Measurements from ENCODE around the gene PTPN20.

Gene PTPN20

GRCh38 chr10:47026301-47027107 lies 115.3 kb downstream of the PTPN20 start:
- no peak for TF ChIP-seq POU2F2 (IDR thresholded peaks at IDR 0.05; ENCODE audit: low read depth, low read length)
- no peak for TF ChIP-seq TAF1 (IDR thresholded peaks at IDR 0.05; ENCODE audit: low read depth, low read length)
- TF ChIP-seq POLR2A (IDR thresholded peaks at IDR 0.05; ENCODE audit: low read depth, low read length) = no peak
- no peak for TF ChIP-seq PAX5 (IDR thresholded peaks at IDR 0.05; ENCODE audit: insufficient read depth, low read length, severe bottlenecking)
- TF ChIP-seq POLR2AphosphoS5 (IDR thresholded peaks at IDR 0.05; ENCODE audit: low read depth, low read length) = no peak
- DNase-seq (ENCODE audit: insufficient read length, low spot score) (no peak), FAIRE-seq (no peak)

- TF ChIP-seq TAF1 (IDR thresholded peaks at IDR 0.05; ENCODE audit: low read depth, low read length) (no peak), PAX5 (IDR thresholded peaks at IDR 0.05; ENCODE audit: insufficient read depth, low read length, severe bottlenecking) (no peak), POLR2A (IDR thresholded peaks at IDR 0.05; ENCODE audit: low read depth, low read length) (no peak), POU2F2 (IDR thresholded peaks at IDR 0.05; ENCODE audit: low read depth, low read length) (no peak), SPI1 (IDR thresholded peaks at IDR 0.05; ENCODE audit: low read depth, low read length) (no peak), POLR2AphosphoS5 (IDR thresholded peaks at IDR 0.05; ENCODE audit: low read depth, low read length) (no peak)
- no peak for FAIRE-seq
- no peak for DNase-seq (ENCODE audit: insufficient read length, low spot score)
Measured at GRCh38 chr10:47027108-47027783, 116.0 kb downstream of the PTPN20 start.

- no peak for FAIRE-seq
- no peak for DNase-seq (ENCODE audit: insufficient read length, low spot score)
- no peak for TF ChIP-seq POU2F2 (IDR thresholded peaks at IDR 0.05; ENCODE audit: low read depth, low read length)
- no peak for TF ChIP-seq TAF1 (IDR thresholded peaks at IDR 0.05; ENCODE audit: low read depth, low read length)
- TF ChIP-seq POLR2AphosphoS5 (IDR thresholded peaks at IDR 0.05; ENCODE audit: low read depth, low read length) = no peak
- TF ChIP-seq PAX5 (IDR thresholded peaks at IDR 0.05; ENCODE audit: insufficient read depth, low read length, severe bottlenecking) = no peak
- TF ChIP-seq POLR2A (IDR thresholded peaks at IDR 0.05; ENCODE audit: low read depth, low read length) = no peak
- no peak for TF ChIP-seq SPI1 (IDR thresholded peaks at IDR 0.05; ENCODE audit: low read depth, low read length)
Measured at GRCh38 chr10:47027784-47028260, 116.6 kb downstream of the PTPN20 start.

- no peak for DNase-seq (ENCODE audit: insufficient read length, low spot score)
- no peak for FAIRE-seq
- TF ChIP-seq TAF1 (IDR thresholded peaks at IDR 0.05; ENCODE audit: low read depth, low read length) (no peak), SPI1 (IDR thresholded peaks at IDR 0.05; ENCODE audit: low read depth, low read length) (no peak), POLR2A (IDR thresholded peaks at IDR 0.05; ENCODE audit: low read depth, low read length) (no peak)
Measured at GRCh38 chr10:47028466-47028865, 117.2 kb downstream of the PTPN20 start.

- no peak for DNase-seq (ENCODE audit: insufficient read length, low spot score)
- TF ChIP-seq POLR2A (IDR thresholded peaks at IDR 0.05; ENCODE audit: low read depth, low read length) (no peak), POU2F2 (IDR thresholded peaks at IDR 0.05; ENCODE audit: low read depth, low read length) (no peak), POLR2AphosphoS5 (IDR thresholded peaks at IDR 0.05; ENCODE audit: low read depth, low read length) (no peak), TAF1 (IDR thresholded peaks at IDR 0.05; ENCODE audit: low read depth, low read length) (no peak), SPI1 (IDR thresholded peaks at IDR 0.05; ENCODE audit: low read depth, low read length) (no peak), PAX5 (IDR thresholded peaks at IDR 0.05; ENCODE audit: insufficient read depth, low read length, severe bottlenecking) (no peak)
- FAIRE-seq = no peak
Measured at GRCh38 chr10:47029181-47030009, 118.2 kb downstream of the PTPN20 start.

GRCh38 chr10:47030191-47030703 lies 119.0 kb downstream of the PTPN20 start:
- no peak for FAIRE-seq
- no peak for TF ChIP-seq POLR2AphosphoS5 (IDR thresholded peaks at IDR 0.05; ENCODE audit: low read depth, low read length)
- no peak for TF ChIP-seq POLR2A (IDR thresholded peaks at IDR 0.05; ENCODE audit: low read depth, low read length)
- no peak for TF ChIP-seq POU2F2 (IDR thresholded peaks at IDR 0.05; ENCODE audit: low read depth, low read length)
- TF ChIP-seq PAX5 (IDR thresholded peaks at IDR 0.05; ENCODE audit: insufficient read depth, low read length, severe bottlenecking) = no peak
- no peak for TF ChIP-seq TAF1 (IDR thresholded peaks at IDR 0.05; ENCODE audit: low read depth, low read length)
- no peak for TF ChIP-seq SPI1 (IDR thresholded peaks at IDR 0.05; ENCODE audit: low read depth, low read length)

GRCh38 chr10:47031211-47031900 lies 120.1 kb downstream of the PTPN20 start:
- FAIRE-seq (no peak), DNase-seq (ENCODE audit: insufficient read length, low spot score) (no peak)
- TF ChIP-seq TAF1 (IDR thresholded peaks at IDR 0.05; ENCODE audit: low read depth, low read length) (no peak), POLR2A (IDR thresholded peaks at IDR 0.05; ENCODE audit: low read depth, low read length) (no peak), SPI1 (IDR thresholded peaks at IDR 0.05; ENCODE audit: low read depth, low read length) (no peak), POLR2AphosphoS5 (IDR thresholded peaks at IDR 0.05; ENCODE audit: low read depth, low read length) (no peak), POU2F2 (IDR thresholded peaks at IDR 0.05; ENCODE audit: low read depth, low read length) (no peak), PAX5 (IDR thresholded peaks at IDR 0.05; ENCODE audit: insufficient read depth, low read length, severe bottlenecking) (no peak)

More at GRCh38 chr10:47030191-47030703, 119.0 kb downstream of the PTPN20 start:
- no peak for DNase-seq (ENCODE audit: insufficient read length, low spot score)

- DNase-seq (ENCODE audit: insufficient read length, low spot score) (no peak), FAIRE-seq (no peak)
- TF ChIP-seq SPI1 (IDR thresholded peaks at IDR 0.05; ENCODE audit: low read depth, low read length) (no peak), POLR2AphosphoS5 (IDR thresholded peaks at IDR 0.05; ENCODE audit: low read depth, low read length) (no peak), POU2F2 (IDR thresholded peaks at IDR 0.05; ENCODE audit: low read depth, low read length) (no peak), POLR2A (IDR thresholded peaks at IDR 0.05; ENCODE audit: low read depth, low read length) (no peak), TAF1 (IDR thresholded peaks at IDR 0.05; ENCODE audit: low read depth, low read length) (no peak), PAX5 (IDR thresholded peaks at IDR 0.05; ENCODE audit: insufficient read depth, low read length, severe bottlenecking) (no peak)
Measured at GRCh38 chr10:47031901-47032465, 120.8 kb downstream of the PTPN20 start.

Measured in GM12891 (cell line).